B cell (primary cell): ENCODE data around the gene NIPA2. TPM values are rescaled to one million over a fixed set of nuclear protein-coding genes. Genes with fewer than 3 reads are reported as not detected.

Source experiments
- ATAC-seq: fragments of 200-7000 bp; cut with Tn5 transposase; one replicate; pipeline ENCODE4 v1.10.0; 2021; ENCODE audit warnings: low read depth, mild to moderate bottlenecking, moderate number of reproducible peaks, moderate library complexity
- CTCF ChIA-PET: fragments of 350-600 bp; sonication (Branson Sonifier 250); formaldehyde crosslinking; loops from one replicate; lab custom pipeline; 2021; ENCODE audit warnings: antibody characterized with exemption, inconsistent platforms; lab: Charles Lee
- POLR2A ChIA-PET: fragments of 350-600 bp; sonication (Branson Sonifier 250); formaldehyde crosslinking; loops from one replicate; lab custom pipeline; 2021; ENCODE audit warnings: antibody characterized with exemption; lab: Charles Lee
- DNase-seq: peaks from one replicate; pipeline ENCODE4 v3.0.0; 2013
- H2AFZ ChIP-seq: 2 replicates; pipeline ENCODE4 v1.6.1; 2012; ENCODE audit warnings: mild to moderate bottlenecking, low read depth, low read length; ENCODE audit not compliant: insufficient read depth, poor library complexity, severe bottlenecking
- H3K27ac ChIP-seq, 2 donors: 1 replicate in 1 of 2; 2 replicates in 1 of 2; pipeline ENCODE4 v1.5.1; 2012 to 2013; ENCODE audit warnings: low read length in 2 of 2, mild to moderate bottlenecking in 2 of 2, moderate library complexity in 1 of 2
- H3K27me3 ChIP-seq, 4 experiments: fragments of 200-600 bp in 1 of 4; sonication (generic) in 1 of 4; replicated peaks in 1 of 4; 1 replicate in 2 of 4; 2 replicates in 2 of 4; pipeline versions ENCODE4 v1.6.1 to v1.7.0; 2013 to 2016; ENCODE audit warnings: low read length in 3 of 4, mild to moderate bottlenecking in 2 of 4, mixed read lengths in 1 of 4, moderate library complexity in 1 of 4; ENCODE audit not compliant: insufficient read depth in 4 of 4, control insufficient read depth in 3 of 4; ENCODE audit errors: control extremely low read depth in 1 of 4
- H3K36me3 ChIP-seq, 2 experiments: replicated peaks in 1 of 2; 1 replicate in 1 of 2; 2 replicates in 1 of 2; pipeline versions ENCODE4 v1.6.1 to v1.7.1; 2013; ENCODE audit warnings: low read length in 1 of 2; ENCODE audit not compliant: insufficient read depth in 2 of 2, control insufficient read depth in 1 of 2; ENCODE audit errors: control extremely low read depth in 1 of 2, extremely low read depth in 1 of 2
- H3K4me1 ChIP-seq, 2 donors: fragments of 200-600 bp in 1 of 2; sonication (generic) in 1 of 2; 1 replicate in 1 of 2; 2 replicates in 1 of 2; pipeline versions ENCODE4 v1.5.1 to v1.6.1; 2013 to 2017; ENCODE audit warnings: low read length in 2 of 2; ENCODE audit not compliant: control insufficient read depth in 2 of 2, insufficient read depth in 2 of 2
- H3K4me2 ChIP-seq: replicated peaks from 2 replicates; pipeline ENCODE3; 2012; ENCODE audit warnings: mild to moderate bottlenecking, low read depth, low read length; ENCODE audit not compliant: poor library complexity, severe bottlenecking
- H3K4me3 ChIP-seq, 5 experiments: fragments of 200-600 bp in 1 of 5; sonication (generic) in 1 of 5; 1 replicate in 3 of 5; 2 replicates in 2 of 5; pipeline versions ENCODE4 v1.5.1 to v1.7.0; 2011 to 2016; ENCODE audit warnings: low read length in 4 of 5, mild to moderate bottlenecking in 4 of 5, low read depth in 2 of 5, control low read depth in 1 of 5, moderate library complexity in 1 of 5; ENCODE audit not compliant: insufficient read depth in 1 of 5; ENCODE audit errors: control extremely low read depth in 1 of 5, extremely low read depth in 1 of 5
- H3K79me2 ChIP-seq: fragments of 200-600 bp; sonication (generic); one replicate; pipeline ENCODE4 v1.6.0; 2016; ENCODE audit warnings: low read length; ENCODE audit not compliant: control insufficient read depth, insufficient read depth
- H3K9ac ChIP-seq: fragments of 200-600 bp; sonication (generic); 2 replicates; pipeline ENCODE4 v1.6.1; 2017; ENCODE audit warnings: mild to moderate bottlenecking, low read length, moderate library complexity
- H3K9me3 ChIP-seq, 3 donors: one replicate each; pipeline versions ENCODE4 v1.6.1 to v1.7.1; 2013; ENCODE audit warnings: low read length in 2 of 3; ENCODE audit not compliant: control insufficient read depth in 2 of 3, insufficient read depth in 1 of 3; ENCODE audit errors: control extremely low read depth in 1 of 3
- H4K20me1 ChIP-seq: 2 replicates; pipeline ENCODE4 v1.6.0; 2012; ENCODE audit warnings: mild to moderate bottlenecking, low read length; ENCODE audit not compliant: insufficient read depth, control insufficient read depth, poor library complexity, severe bottlenecking
- H3K27ac Mint-ChIP-seq: one replicate; pipeline ENCODE4 v1.8.0; 2021; ENCODE audit warnings: mixed read lengths
- H3K27me3 Mint-ChIP-seq: one replicate; pipeline ENCODE4 v1.8.0; 2021; ENCODE audit warnings: mixed read lengths
- H3K4me1 Mint-ChIP-seq: one replicate; pipeline ENCODE4 v1.8.0; 2021; ENCODE audit warnings: mixed read lengths
- H3K4me3 Mint-ChIP-seq: one replicate; pipeline ENCODE4 v1.8.0; 2021; ENCODE audit warnings: mixed read lengths
- H3K9me3 Mint-ChIP-seq: one replicate; pipeline ENCODE4 v1.8.0; 2022; ENCODE audit warnings: mixed read lengths; ENCODE audit not compliant: insufficient read depth
- EZH2 ChIP-seq: IDR thresholded peaks from 2 replicates; pipeline ENCODE4 v1.6.1; 2012; ENCODE audit warnings: borderline replicate concordance, low read depth, mild to moderate bottlenecking, moderate library complexity, low read length; ENCODE audit not compliant: insufficient read depth, poor library complexity, severe bottlenecking
- WGBS: methylation state at CpG from one replicate; pipeline ENCODE4 v1.1.5; 2013; ENCODE audit warnings: missing lambda C conversion rate; ENCODE audit not compliant: insufficient coverage; 5-methylcytosine and 5-hydroxymethylcytosine counted together
- intact Hi-C: fragments of 100-400 bp; cut with micrococcal nuclease; formaldehyde crosslinking; loops from one replicate; pipeline ENCODE4 v1.10.0; 2022
- polyA minus RNA-seq: library from RNA; depleted of rRNA, polyadenylated mRNA; stranded (reverse); fragments of >200 nt; gene quantifications from 2 replicates; pipeline ENCODE4 v1.2.3, GENCODE V29; 2012
- polyA plus RNA-seq: library from polyadenylated mRNA; depleted of rRNA; stranded (reverse); fragments of >200 nt; gene quantifications from 2 replicates; pipeline ENCODE4 v1.2.3, GENCODE V29; 2012
- total RNA-seq, 2 donors: library from RNA; stranded (reverse); fragments of 120-200 nt in 1 of 2; gene quantifications; 1 replicate in 1 of 2; 2 replicates in 1 of 2; pipeline versions ENCODE4 v1.2.3 to v1.2.4, GENCODE V29; 2013 to 2022
- TF ChIP-seq, protein P1 (sequence below): fragments of 200-600 bp; IDR thresholded peaks from one replicate; pipeline ENCODE4 v1.8.0; 2022; ENCODE audit warnings: antibody characterized with exemption, mild to moderate bottlenecking

NIPA2 gene
- total RNA-seq: 65.3 and 67.2 TPM in 2 replicates
- total RNA-seq (2013): 95.7 TPM
- polyA plus RNA-seq: 47.1 and 97.2 TPM in 2 replicates
- 114 and 132 TPM in 2 replicates for polyA minus RNA-seq

DNA sequence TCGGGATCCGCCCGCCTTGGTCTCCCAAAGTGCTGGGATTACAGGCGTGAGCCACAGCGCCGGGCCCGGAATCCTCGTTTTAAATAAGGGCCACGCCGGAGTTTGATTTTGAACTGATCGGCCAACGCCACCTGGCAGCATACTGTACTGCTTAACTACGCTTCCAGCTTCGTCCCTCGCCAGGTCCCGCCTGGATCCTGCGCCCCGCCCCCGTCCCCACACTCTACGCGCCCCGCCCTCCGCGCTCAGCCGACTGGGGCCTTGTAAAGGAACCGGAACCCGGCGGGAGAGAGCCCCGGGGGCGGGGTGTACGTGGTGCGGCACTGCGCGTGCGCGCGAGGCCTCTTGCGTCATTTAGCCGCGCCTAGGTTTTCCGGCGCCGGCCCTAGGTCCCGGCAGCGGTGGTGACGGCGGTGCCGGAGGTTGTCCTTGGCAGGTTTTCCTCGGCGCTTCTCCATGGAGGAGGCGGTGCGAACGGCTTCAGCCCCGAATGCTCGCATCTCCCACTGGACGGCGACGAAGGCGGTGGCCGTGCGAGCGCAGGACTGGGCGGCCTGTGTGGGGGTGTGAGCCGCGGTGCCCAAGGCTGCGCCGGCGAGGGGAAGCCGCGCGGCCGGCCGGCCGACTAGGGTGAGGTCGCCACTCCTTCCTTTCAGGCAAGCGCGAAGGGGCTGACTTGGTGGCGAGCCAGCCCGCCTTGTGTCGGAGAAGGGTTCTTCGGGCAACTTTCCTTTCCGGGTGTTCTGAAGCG is at the start of gene NIPA2:
NIPA2 (plus strand) TSS at position 375 of the 751 bp plus-strand sequence. CDS start 13,066 bp downstream, outside the sequence.
- H3K4me3 Mint-ChIP-seq: peak within 1 kb of the TSS; percentile 94

More for the DNA sequence above, at the start of gene NIPA2:
- peak within 1 kb of the TSS; percentile 85 for H3K27ac Mint-ChIP-seq
- peak; percentile 98 for DNase-seq
- ChIA-PET CTCF (interaction anchor here (0.6 to 1.1 kb wide), 2 partner anchors 22 to 37 kb away, joined by 3 to 4 read pairs; no protein-coding TSS in a partner anchor), POLR2A (interaction anchor here (0.6 to 1.3 kb wide), 3 partner anchors 40 to 53 kb away, joined by 3 to 11 read pairs (median 5); no protein-coding TSS in a partner anchor)
- no peaks in the 10 kb centered on the region for H3K9me3 Mint-ChIP-seq
- peaks cover 38% of the 10 kb centered on the region for H4K20me1 ChIP-seq
- H3K4me3 ChIP-seq: peak within 1 kb of the TSS; percentile 76 to 99 (median 92)
- H3K9me3 ChIP-seq: peaks cover 0 to 7% (median 0%) of the 10 kb centered on the region in 3 donors
- H3K4me1 Mint-ChIP-seq: peaks cover 28% of the 10 kb centered on the region
- intact Hi-C loops: loop anchor here (5.0 kb wide), 1 partner anchor 199 kb away; the partner anchor contains the start of gene TUBGCP5
- H3K4me1 ChIP-seq: peaks cover 19 to 35% of the 10 kb centered on the region in 2 donors
- peaks cover 0 to 11% of the 10 kb centered on the region in 2 experiments for H3K36me3 ChIP-seq
- TF ChIP-seq, protein P1, sequence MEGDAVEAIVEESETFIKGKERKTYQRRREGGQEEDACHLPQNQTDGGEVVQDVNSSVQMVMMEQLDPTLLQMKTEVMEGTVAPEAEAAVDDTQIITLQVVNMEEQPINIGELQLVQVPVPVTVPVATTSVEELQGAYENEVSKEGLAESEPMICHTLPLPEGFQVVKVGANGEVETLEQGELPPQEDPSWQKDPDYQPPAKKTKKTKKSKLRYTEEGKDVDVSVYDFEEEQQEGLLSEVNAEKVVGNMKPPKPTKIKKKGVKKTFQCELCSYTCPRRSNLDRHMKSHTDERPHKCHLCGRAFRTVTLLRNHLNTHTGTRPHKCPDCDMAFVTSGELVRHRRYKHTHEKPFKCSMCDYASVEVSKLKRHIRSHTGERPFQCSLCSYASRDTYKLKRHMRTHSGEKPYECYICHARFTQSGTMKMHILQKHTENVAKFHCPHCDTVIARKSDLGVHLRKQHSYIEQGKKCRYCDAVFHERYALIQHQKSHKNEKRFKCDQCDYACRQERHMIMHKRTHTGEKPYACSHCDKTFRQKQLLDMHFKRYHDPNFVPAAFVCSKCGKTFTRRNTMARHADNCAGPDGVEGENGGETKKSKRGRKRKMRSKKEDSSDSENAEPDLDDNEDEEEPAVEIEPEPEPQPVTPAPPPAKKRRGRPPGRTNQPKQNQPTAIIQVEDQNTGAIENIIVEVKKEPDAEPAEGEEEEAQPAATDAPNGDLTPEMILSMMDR: no peak
- no peak for TF ChIP-seq EZH2
- peak within 1 kb of the TSS; percentile 98 for H3K9ac ChIP-seq
- peak; percentile 86 for ATAC-seq
- H3K4me2 ChIP-seq: peak within 1 kb of the TSS; percentile 77
- H3K79me2 ChIP-seq: peaks cover 38% of the 10 kb centered on the region
- peak within 1 kb of the TSS; percentile 95 to 97 for H3K27ac ChIP-seq
- H2AFZ ChIP-seq: peak within 1 kb of the TSS; percentile 84
- H3K27me3 Mint-ChIP-seq: no peaks in the 10 kb centered on the region
- H3K27me3 ChIP-seq: no peaks in the 10 kb centered on the region
- WGBS: under 1% methylated on average over 83 of the region's 83 CpGs
